GM23338 (cell line): ENCODE data around the gene DNAH10. TPM values are rescaled to one million over a fixed set of nuclear protein-coding genes. Genes with fewer than 3 reads are reported as not detected.

ENCODE experiments used
- ATAC-seq: fragments of 200-7000 bp; cut with Tn5 transposase; 3 replicates; pipeline ENCODE4 v1.9.1; 2020
- DNase-seq: peaks from one replicate; pipeline ENCODE4 v3.0.0-alpha.2; 2015; ENCODE audit warnings: low spot score
- H2AFZ ChIP-seq: fragments of 200-600 bp; sonication (generic); 2 replicates; pipeline ENCODE4 v1.8.0; 2016; ENCODE audit warnings: antibody characterized with exemption, mild to moderate bottlenecking, moderate library complexity
- H3F3A ChIP-seq: fragments of 200-600 bp; sonication (generic); replicated peaks from 2 replicates; pipeline ENCODE4 v1.8.0; 2017; ENCODE audit warnings: antibody characterized with exemption, mixed run types, low read depth
- H3K27ac ChIP-seq: fragments of 200-600 bp; sonication (generic); 2 replicates; pipeline ENCODE4 v1.6.1; 2016; ENCODE audit warnings: low read depth
- H3K27me3 ChIP-seq: fragments of 200-600 bp; sonication (generic); 2 replicates; pipeline ENCODE4 v1.8.0; 2016; ENCODE audit warnings: mild to moderate bottlenecking, mixed run types, moderate library complexity; ENCODE audit not compliant: insufficient read depth
- H3K36me3 ChIP-seq: fragments of 200-600 bp; sonication (generic); 2 replicates; pipeline ENCODE4 v1.8.0; 2016; ENCODE audit warnings: mild to moderate bottlenecking; ENCODE audit not compliant: insufficient read depth
- H3K4me1 ChIP-seq: fragments of 200-600 bp; sonication (generic); 2 replicates; pipeline ENCODE4 v1.8.0; 2016; ENCODE audit warnings: mild to moderate bottlenecking, moderate library complexity; ENCODE audit not compliant: insufficient read depth
- H3K4me2 ChIP-seq: fragments of 200-600 bp; sonication (generic); 2 replicates; pipeline ENCODE4 v1.7.1; 2017; ENCODE audit warnings: mixed run types
- H3K4me3 ChIP-seq: fragments of 200-600 bp; sonication (generic); 2 replicates; pipeline ENCODE4 v1.6.1; 2016; ENCODE audit warnings: mixed run types
- H3K79me2 ChIP-seq: fragments of 200-600 bp; sonication (generic); replicated peaks from 2 replicates; pipeline ENCODE4 v1.8.0; 2017; ENCODE audit warnings: mild to moderate bottlenecking; ENCODE audit not compliant: insufficient read depth
- H3K9me2 ChIP-seq: fragments of 200-600 bp; sonication (generic); 2 replicates; pipeline ENCODE4 v1.8.0; 2017; ENCODE audit not compliant: insufficient read depth
- H4K20me1 ChIP-seq: fragments of 200-600 bp; sonication (generic); replicated peaks from 2 replicates; pipeline ENCODE4 v1.8.0; 2017; ENCODE audit warnings: mild to moderate bottlenecking; ENCODE audit not compliant: insufficient read depth
- H3K27ac Mint-ChIP-seq: 2 replicates; pipeline ENCODE4 v1.8.0; 2020; ENCODE audit warnings: inconsistent platforms, mild to moderate bottlenecking, moderate library complexity, mixed read lengths
- H3K27me3 Mint-ChIP-seq: 3 replicates; pipeline ENCODE4 v1.8.0; 2022; ENCODE audit warnings: low read depth, mild to moderate bottlenecking, moderate library complexity, mixed read lengths, inconsistent platforms; ENCODE audit not compliant: insufficient read depth, poor library complexity
- H3K36me3 Mint-ChIP-seq: 3 replicates; pipeline ENCODE4 v1.8.0; 2021; ENCODE audit warnings: low read depth, mild to moderate bottlenecking, inconsistent platforms, moderate library complexity, mixed read lengths
- H3K4me1 Mint-ChIP-seq: 3 replicates; pipeline ENCODE4 v1.8.0; 2020; ENCODE audit warnings: mild to moderate bottlenecking, inconsistent platforms, mixed read lengths
- H3K4me3 Mint-ChIP-seq: 3 replicates; pipeline ENCODE4 v1.8.0; 2021; ENCODE audit warnings: moderate library complexity, mild to moderate bottlenecking, inconsistent platforms, mixed read lengths
- H3K9me3 Mint-ChIP-seq: 3 replicates; pipeline ENCODE4 v1.8.0; 2020; ENCODE audit warnings: moderate library complexity, mild to moderate bottlenecking, inconsistent platforms, mixed read lengths
- CREB1 ChIP-seq: fragments of 250-450 bp; sonication (Bioruptor Pico); IDR thresholded peaks from 2 replicates; pipeline ENCODE4 v1.5.0; 2020; ENCODE audit warnings: low read depth, mild to moderate bottlenecking, moderate library complexity
- CTCF ChIP-seq, 2 experiments: fragments of 200-600 bp in 1 of 2; sonication (generic) in 1 of 2; conservative IDR thresholded peaks; 2 replicates each; pipeline versions ENCODE4 v1.5.1 to v1.6.1; 2016 to 2017; ENCODE audit warnings: antibody characterized with exemption in 2 of 2, low read depth in 2 of 2, mild to moderate bottlenecking in 2 of 2, moderate library complexity in 1 of 2
- ETS1 ChIP-seq: IDR thresholded peaks from 2 replicates; pipeline ENCODE4 v1.6.1; 2016; ENCODE audit warnings: antibody characterized with exemption
- EZH2 ChIP-seq: fragments of 200-600 bp; sonication (generic); IDR thresholded peaks from one replicate; pipeline ENCODE4 v1.8.0; 2017; ENCODE audit warnings: antibody characterized with exemption, mild to moderate bottlenecking, low read depth; ENCODE audit not compliant: unreplicated experiment
- EZH2phosphoT487 ChIP-seq: fragments of 200-600 bp; sonication (generic); IDR thresholded peaks from one replicate; pipeline ENCODE4 v1.8.1; 2018; ENCODE audit warnings: antibody characterized with exemption; ENCODE audit not compliant: unreplicated experiment
- JUNB ChIP-seq: IDR thresholded peaks from one replicate; pipeline ENCODE4 v1.6.1; 2016; ENCODE audit warnings: antibody characterized with exemption; ENCODE audit not compliant: unreplicated experiment
- NANOG ChIP-seq: IDR thresholded peaks from 2 replicates; pipeline ENCODE4 v1.6.1; 2016; ENCODE audit warnings: antibody characterized with exemption, borderline replicate concordance
- POLR2AphosphoS5 ChIP-seq: IDR thresholded peaks from 2 replicates; pipeline ENCODE4 v1.6.1; 2016; ENCODE audit warnings: antibody characterized with exemption, low read depth
- STAT1 ChIP-seq: IDR thresholded peaks from one replicate; pipeline ENCODE4 v1.6.1; 2016; ENCODE audit warnings: antibody characterized with exemption; ENCODE audit not compliant: unreplicated experiment
- ZNF114 ChIP-seq: fragments of 250-450 bp; sonication (Bioruptor Pico); IDR thresholded peaks from 2 replicates; pipeline ENCODE4 v1.5.0; 2020; ENCODE audit warnings: mild to moderate bottlenecking, moderate library complexity
- ZNF331 ChIP-seq: fragments of 250-450 bp; sonication (Bioruptor Pico); IDR thresholded peaks from 2 replicates; pipeline ENCODE4 v1.5.0; 2020; ENCODE audit warnings: low read depth, mild to moderate bottlenecking, moderate library complexity
- polyA plus RNA-seq: library from polyadenylated mRNA; unstranded; fragments of >200 nt; fragmentation: Nextera tagmentation; extraction: Ambion mirVana; gene quantifications from 2 replicates; pipeline ENCODE4 v1.2.1, GENCODE V29; 2016
- total RNA-seq: library from RNA; depleted of rRNA; stranded (reverse); fragments of >200 nt; shearing (Covaris generic); gene quantifications from 2 replicates; pipeline ENCODE4 v1.2.3, GENCODE V29; 2014
- TF ChIP-seq, protein P1 (sequence below): fragments of 250-450 bp; sonication (Bioruptor Pico); IDR thresholded peaks from 2 replicates; pipeline ENCODE4 v1.5.0; 2020; ENCODE audit warnings: mild to moderate bottlenecking, moderate library complexity
- TF ChIP-seq, protein P2 (sequence below): IDR thresholded peaks from one replicate; pipeline ENCODE4 v1.6.1; 2018; ENCODE audit warnings: antibody characterized with exemption; ENCODE audit not compliant: unreplicated experiment

DNAH10 gene
- total and polyA plus RNA-seq, 2 experiments from 2014 or later, result 0.03 TPM

DNA sequence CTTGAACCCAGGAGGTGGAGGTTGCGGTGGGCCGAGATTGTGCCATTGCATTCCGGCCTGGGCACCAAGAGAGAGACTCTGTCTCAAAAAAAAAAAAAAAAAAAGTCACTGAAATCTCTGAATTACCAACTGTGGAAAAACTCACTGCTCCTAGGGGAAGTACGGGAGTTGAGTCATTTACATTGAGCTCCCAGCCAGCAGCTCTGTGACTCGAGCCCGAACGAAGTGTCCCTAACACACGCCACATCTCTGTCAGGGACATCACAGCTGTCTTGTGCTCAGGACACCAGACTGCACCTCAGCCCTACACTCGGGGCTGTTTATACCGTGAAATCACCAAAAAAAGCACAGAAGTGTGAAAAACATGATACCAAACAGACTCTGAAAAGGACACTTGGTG lies 28.9 kb upstream of the DNAH10 start (continued):
- TF ChIP-seq NANOG, result no peak
- TF ChIP-seq ZNF114 (CRISPR knock-in tag), result no peak
- TF ChIP-seq ZNF331 (CRISPR knock-in tag), result no peak

DNA sequence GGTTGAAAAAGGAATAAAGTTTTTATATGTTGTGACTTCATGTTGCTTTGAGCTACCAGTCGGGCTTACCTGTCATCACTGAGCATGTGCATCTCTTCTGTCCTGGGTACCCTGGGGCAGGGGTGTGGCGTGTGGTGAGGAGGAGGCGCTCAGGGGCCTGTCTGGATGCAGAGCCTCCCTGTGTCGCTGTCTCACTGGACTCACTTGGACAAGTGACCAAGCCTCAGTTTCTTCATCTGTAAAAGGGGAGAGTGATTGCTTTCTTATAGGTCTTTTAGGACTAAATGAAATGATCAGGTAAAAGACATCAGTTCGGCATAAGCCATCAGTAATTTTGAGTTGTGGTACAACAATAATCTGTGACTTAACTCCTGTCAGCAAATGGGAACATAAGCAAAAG lies 27.8 kb upstream of the DNAH10 start:
- DNase-seq, result no peak
- Histone ChIP-seq H3K36me3 (peaks cover 58% of the 10 kb centered on the region), H3K27ac (no peak overlapping the region), H3K9me2 (no peaks in the 10 kb centered on the region), H3K4me2 (no peak overlapping the region), H3K27me3 (no peaks in the 10 kb centered on the region), H4K20me1 (peaks cover 18% of the 10 kb centered on the region; the same call in 1 of the 2 replicates), H3K4me1 (no peaks in the 10 kb centered on the region), H3K79me2 (no peaks in the 10 kb centered on the region), H3K4me3 (no peak overlapping the region), H2AFZ (no peak overlapping the region), H3F3A (no peaks in the 10 kb centered on the region)
- peaks cover 4% of the 10 kb centered on the region for H3K27me3 Mint-ChIP-seq
- peaks cover 90% of the 10 kb centered on the region for H3K36me3 Mint-ChIP-seq
- no peaks in the 10 kb centered on the region for H3K9me3 Mint-ChIP-seq
- H3K4me1 Mint-ChIP-seq, result no peaks in the 10 kb centered on the region
- no peak overlapping the region for H3K4me3 Mint-ChIP-seq
- no peak overlapping the region for H3K27ac Mint-ChIP-seq
- no peak for ATAC-seq
- TF ChIP-seq EZH2 (no peak), POLR2AphosphoS5 (no peak), STAT1 (no peak), CTCF (conservative IDR thresholded peaks at IDR 0.05; ENCODE audit: low read depth in 2 of 2) (no peak), CREB1 (no peak), JUNB (no peak), ETS1 (no peak), NANOG (no peak), ZNF114 (CRISPR knock-in tag) (no peak), ZNF331 (CRISPR knock-in tag) (no peak), EZH2phosphoT487 (no peak)
- TF ChIP-seq, protein P1, sequence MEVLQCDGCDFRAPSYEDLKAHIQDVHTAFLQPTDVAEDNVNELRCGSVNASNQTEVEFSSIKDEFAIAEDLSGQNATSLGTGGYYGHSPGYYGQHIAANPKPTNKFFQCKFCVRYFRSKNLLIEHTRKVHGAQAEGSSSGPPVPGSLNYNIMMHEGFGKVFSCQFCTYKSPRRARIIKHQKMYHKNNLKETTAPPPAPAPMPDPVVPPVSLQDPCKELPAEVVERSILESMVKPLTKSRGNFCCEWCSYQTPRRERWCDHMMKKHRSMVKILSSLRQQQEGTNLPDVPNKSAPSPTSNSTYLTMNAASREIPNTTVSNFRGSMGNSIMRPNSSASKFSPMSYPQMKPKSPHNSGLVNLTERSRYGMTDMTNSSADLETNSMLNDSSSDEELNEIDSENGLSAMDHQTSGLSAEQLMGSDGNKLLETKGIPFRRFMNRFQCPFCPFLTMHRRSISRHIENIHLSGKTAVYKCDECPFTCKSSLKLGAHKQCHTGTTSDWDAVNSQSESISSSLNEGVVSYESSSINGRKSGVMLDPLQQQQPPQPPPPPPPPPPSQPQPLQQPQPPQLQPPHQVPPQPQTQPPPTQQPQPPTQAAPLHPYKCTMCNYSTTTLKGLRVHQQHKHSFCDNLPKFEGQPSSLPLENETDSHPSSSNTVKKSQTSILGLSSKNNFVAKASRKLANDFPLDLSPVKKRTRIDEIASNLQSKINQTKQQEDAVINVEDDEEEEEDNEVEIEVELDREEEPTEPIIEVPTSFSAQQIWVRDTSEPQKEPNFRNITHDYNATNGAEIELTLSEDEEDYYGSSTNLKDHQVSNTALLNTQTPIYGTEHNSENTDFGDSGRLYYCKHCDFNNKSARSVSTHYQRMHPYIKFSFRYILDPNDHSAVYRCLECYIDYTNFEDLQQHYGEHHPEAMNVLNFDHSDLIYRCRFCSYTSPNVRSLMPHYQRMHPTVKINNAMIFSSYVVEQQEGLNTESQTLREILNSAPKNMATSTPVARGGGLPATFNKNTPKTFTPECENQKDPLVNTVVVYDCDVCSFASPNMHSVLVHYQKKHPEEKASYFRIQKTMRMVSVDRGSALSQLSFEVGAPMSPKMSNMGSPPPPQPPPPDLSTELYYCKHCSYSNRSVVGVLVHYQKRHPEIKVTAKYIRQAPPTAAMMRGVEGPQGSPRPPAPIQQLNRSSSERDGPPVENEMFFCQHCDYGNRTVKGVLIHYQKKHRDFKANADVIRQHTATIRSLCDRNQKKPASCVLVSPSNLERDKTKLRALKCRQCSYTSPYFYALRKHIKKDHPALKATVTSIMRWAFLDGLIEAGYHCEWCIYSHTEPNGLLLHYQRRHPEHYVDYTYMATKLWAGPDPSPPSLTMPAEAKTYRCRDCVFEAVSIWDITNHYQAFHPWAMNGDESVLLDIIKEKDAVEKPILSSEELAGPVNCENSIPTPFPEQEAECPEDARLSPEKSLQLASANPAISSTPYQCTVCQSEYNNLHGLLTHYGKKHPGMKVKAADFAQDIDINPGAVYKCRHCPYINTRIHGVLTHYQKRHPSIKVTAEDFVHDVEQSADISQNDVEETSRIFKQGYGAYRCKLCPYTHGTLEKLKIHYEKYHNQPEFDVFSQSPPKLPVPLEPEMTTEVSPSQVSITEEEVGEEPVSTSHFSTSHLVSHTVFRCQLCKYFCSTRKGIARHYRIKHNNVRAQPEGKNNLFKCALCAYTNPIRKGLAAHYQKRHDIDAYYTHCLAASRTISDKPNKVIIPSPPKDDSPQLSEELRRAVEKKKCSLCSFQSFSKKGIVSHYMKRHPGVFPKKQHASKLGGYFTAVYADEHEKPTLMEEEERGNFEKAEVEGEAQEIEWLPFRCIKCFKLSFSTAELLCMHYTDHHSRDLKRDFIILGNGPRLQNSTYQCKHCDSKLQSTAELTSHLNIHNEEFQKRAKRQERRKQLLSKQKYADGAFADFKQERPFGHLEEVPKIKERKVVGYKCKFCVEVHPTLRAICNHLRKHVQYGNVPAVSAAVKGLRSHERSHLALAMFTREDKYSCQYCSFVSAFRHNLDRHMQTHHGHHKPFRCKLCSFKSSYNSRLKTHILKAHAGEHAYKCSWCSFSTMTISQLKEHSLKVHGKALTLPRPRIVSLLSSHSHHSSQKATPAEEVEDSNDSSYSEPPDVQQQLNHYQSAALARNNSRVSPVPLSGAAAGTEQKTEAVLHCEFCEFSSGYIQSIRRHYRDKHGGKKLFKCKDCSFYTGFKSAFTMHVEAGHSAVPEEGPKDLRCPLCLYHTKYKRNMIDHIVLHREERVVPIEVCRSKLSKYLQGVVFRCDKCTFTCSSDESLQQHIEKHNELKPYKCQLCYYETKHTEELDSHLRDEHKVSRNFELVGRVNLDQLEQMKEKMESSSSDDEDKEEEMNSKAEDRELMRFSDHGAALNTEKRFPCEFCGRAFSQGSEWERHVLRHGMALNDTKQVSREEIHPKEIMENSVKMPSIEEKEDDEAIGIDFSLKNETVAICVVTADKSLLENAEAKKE, result no peak
- TF ChIP-seq, protein P2, sequence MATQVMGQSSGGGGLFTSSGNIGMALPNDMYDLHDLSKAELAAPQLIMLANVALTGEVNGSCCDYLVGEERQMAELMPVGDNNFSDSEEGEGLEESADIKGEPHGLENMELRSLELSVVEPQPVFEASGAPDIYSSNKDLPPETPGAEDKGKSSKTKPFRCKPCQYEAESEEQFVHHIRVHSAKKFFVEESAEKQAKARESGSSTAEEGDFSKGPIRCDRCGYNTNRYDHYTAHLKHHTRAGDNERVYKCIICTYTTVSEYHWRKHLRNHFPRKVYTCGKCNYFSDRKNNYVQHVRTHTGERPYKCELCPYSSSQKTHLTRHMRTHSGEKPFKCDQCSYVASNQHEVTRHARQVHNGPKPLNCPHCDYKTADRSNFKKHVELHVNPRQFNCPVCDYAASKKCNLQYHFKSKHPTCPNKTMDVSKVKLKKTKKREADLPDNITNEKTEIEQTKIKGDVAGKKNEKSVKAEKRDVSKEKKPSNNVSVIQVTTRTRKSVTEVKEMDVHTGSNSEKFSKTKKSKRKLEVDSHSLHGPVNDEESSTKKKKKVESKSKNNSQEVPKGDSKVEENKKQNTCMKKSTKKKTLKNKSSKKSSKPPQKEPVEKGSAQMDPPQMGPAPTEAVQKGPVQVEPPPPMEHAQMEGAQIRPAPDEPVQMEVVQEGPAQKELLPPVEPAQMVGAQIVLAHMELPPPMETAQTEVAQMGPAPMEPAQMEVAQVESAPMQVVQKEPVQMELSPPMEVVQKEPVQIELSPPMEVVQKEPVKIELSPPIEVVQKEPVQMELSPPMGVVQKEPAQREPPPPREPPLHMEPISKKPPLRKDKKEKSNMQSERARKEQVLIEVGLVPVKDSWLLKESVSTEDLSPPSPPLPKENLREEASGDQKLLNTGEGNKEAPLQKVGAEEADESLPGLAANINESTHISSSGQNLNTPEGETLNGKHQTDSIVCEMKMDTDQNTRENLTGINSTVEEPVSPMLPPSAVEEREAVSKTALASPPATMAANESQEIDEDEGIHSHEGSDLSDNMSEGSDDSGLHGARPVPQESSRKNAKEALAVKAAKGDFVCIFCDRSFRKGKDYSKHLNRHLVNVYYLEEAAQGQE, result no peak
